ENCODE results near the gene ABLIM2.

Gene ABLIM2

GRCh38 chr4:8092282-8092681 lies 66.3 kb downstream of the ABLIM2 start:
- TF ChIP-seq CTCF (IDR thresholded peaks at IDR 0.05), result no peak
- H3K4me1 Mint-ChIP-seq, result peaks cover 7% of the 10 kb centered on the region

GRCh38 chr4:8090744-8091301 lies 67.8 kb downstream of the ABLIM2 start:
- Mint-ChIP-seq H3K27ac (no peak overlapping the region), H3K4me3 (no peak overlapping the region), H3K9me3 (peaks cover 37% of the 10 kb centered on the region), H3K27me3 (ENCODE audit: low read depth, poor library complexity) (peaks cover 6% of the 10 kb centered on the region), H3K4me1 (peaks cover 11% of the 10 kb centered on the region), H3K36me3 (ENCODE audit: low read depth) (peaks cover 18% of the 10 kb centered on the region)
- TF ChIP-seq CTCF (IDR thresholded peaks at IDR 0.05), result no peak
- no peak for DNase-seq

More at GRCh38 chr4:8092282-8092681, 66.3 kb downstream of the ABLIM2 start:
- Mint-ChIP-seq H3K27ac (no peak overlapping the region), H3K36me3 (ENCODE audit: low read depth) (peaks cover 22% of the 10 kb centered on the region), H3K27me3 (ENCODE audit: low read depth, poor library complexity) (peaks cover 4% of the 10 kb centered on the region), H3K4me3 (no peak overlapping the region), H3K9me3 (peaks cover 44% of the 10 kb centered on the region)
- no peak for DNase-seq

- peaks cover 14% of the 10 kb centered on the region for H3K36me3 Mint-ChIP-seq (ENCODE audit: low read depth)
- DNase-seq, result no peak
- no peak for TF ChIP-seq CTCF (IDR thresholded peaks at IDR 0.05)
- peaks cover 33% of the 10 kb centered on the region for H3K9me3 Mint-ChIP-seq
- H3K4me1 Mint-ChIP-seq, result peaks cover 13% of the 10 kb centered on the region
- H3K27me3 Mint-ChIP-seq (ENCODE audit: low read depth, poor library complexity), result peaks cover 6% of the 10 kb centered on the region
- no peak overlapping the region for H3K4me3 Mint-ChIP-seq
- no peak overlapping the region for H3K27ac Mint-ChIP-seq
Observed at GRCh38 chr4:8090312-8090711, 68.3 kb downstream of the ABLIM2 start.

GRCh38 chr4:8089862-8090261 lies 68.8 kb downstream of the ABLIM2 start:
- no peak overlapping the region for H3K4me3 Mint-ChIP-seq
- TF ChIP-seq CTCF (IDR thresholded peaks at IDR 0.05), result no peak
- H3K9me3 Mint-ChIP-seq, result peaks cover 29% of the 10 kb centered on the region
- peaks cover 14% of the 10 kb centered on the region for H3K36me3 Mint-ChIP-seq (ENCODE audit: low read depth)
- H3K27me3 Mint-ChIP-seq (ENCODE audit: low read depth, poor library complexity), result peaks cover 6% of the 10 kb centered on the region
- H3K27ac Mint-ChIP-seq, result no peak overlapping the region
- no peak for DNase-seq
- peaks cover 13% of the 10 kb centered on the region for H3K4me1 Mint-ChIP-seq

- DNase-seq, result no peak
Observed at GRCh38 chr4:8088966-8089491, 69.6 kb downstream of the ABLIM2 start.

More at GRCh38 chr4:8088966-8089491, 69.6 kb downstream of the ABLIM2 start:
- peaks cover 9% of the 10 kb centered on the region for H3K36me3 Mint-ChIP-seq (ENCODE audit: low read depth)
- peaks cover 6% of the 10 kb centered on the region for H3K27me3 Mint-ChIP-seq (ENCODE audit: low read depth, poor library complexity)
- no peak overlapping the region for H3K27ac Mint-ChIP-seq
- no peak for TF ChIP-seq CTCF (IDR thresholded peaks at IDR 0.05)
- H3K4me1 Mint-ChIP-seq, result peaks cover 13% of the 10 kb centered on the region
- H3K4me3 Mint-ChIP-seq, result no peak overlapping the region
- peaks cover 21% of the 10 kb centered on the region for H3K9me3 Mint-ChIP-seq
